DND-41 (cell line): ENCODE data around the gene ABHD6.

Source experiments
- EZH2 ChIP-seq: IDR thresholded peaks from 3 replicates; pipeline ENCODE4 v1.6.1; 2012; ENCODE audit warnings: borderline replicate concordance, low read depth, mild to moderate bottlenecking, moderate library complexity, low read length, inconsistent platforms; ENCODE audit not compliant: severe bottlenecking
- TF ChIP-seq, protein P1 (sequence below): IDR thresholded peaks from 2 replicates; pipeline ENCODE4 v1.5.1; 2012; ENCODE audit warnings: borderline replicate concordance, low read length, moderate library complexity, mild to moderate bottlenecking; ENCODE audit not compliant: poor library complexity, severe bottlenecking; ENCODE audit errors: extremely low read depth

DNA sequence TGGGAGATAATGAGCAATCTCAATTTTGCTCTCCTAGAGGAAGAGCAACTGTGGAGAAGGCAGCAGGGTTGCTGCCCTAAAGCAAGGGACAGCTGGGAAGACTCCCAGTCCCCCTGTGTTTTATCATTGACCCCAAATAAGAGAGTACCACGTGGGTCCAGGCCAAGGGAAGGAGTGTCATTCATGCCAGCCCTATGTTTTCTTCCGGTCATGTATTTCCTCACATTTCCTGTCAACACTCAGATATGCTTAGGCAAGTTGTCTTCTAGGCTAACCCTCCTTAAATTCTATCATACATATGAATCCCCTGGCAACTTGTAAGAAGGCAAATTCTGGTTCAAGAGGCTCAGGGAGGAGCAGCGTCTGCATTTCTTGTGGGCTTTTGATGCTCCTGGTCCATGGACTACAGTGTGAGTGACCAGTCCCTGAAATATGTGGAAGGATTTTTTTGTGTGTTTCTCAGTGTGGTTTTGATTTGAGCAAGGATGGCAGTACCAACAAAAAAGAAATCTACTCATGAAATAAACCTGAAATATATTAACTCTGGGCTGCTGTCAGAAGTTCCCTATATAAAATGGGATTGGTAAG lies 36.5 kb downstream of the ABHD6 start:
- TF ChIP-seq, protein P1, sequence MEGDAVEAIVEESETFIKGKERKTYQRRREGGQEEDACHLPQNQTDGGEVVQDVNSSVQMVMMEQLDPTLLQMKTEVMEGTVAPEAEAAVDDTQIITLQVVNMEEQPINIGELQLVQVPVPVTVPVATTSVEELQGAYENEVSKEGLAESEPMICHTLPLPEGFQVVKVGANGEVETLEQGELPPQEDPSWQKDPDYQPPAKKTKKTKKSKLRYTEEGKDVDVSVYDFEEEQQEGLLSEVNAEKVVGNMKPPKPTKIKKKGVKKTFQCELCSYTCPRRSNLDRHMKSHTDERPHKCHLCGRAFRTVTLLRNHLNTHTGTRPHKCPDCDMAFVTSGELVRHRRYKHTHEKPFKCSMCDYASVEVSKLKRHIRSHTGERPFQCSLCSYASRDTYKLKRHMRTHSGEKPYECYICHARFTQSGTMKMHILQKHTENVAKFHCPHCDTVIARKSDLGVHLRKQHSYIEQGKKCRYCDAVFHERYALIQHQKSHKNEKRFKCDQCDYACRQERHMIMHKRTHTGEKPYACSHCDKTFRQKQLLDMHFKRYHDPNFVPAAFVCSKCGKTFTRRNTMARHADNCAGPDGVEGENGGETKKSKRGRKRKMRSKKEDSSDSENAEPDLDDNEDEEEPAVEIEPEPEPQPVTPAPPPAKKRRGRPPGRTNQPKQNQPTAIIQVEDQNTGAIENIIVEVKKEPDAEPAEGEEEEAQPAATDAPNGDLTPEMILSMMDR = no peak
- TF ChIP-seq EZH2 = no peak
